GM12801 (cell line): ENCODE measurements around the gene TAS1R3.

Experiments used
- TF ChIP-seq, protein P1 (sequence below): IDR thresholded peaks from one replicate; pipeline ENCODE4 v1.5.1; 2011; ENCODE audit warnings: control low read depth; ENCODE audit not compliant: insufficient read length; ENCODE audit errors: extremely low read depth

The TAS1R3 gene

DNA sequence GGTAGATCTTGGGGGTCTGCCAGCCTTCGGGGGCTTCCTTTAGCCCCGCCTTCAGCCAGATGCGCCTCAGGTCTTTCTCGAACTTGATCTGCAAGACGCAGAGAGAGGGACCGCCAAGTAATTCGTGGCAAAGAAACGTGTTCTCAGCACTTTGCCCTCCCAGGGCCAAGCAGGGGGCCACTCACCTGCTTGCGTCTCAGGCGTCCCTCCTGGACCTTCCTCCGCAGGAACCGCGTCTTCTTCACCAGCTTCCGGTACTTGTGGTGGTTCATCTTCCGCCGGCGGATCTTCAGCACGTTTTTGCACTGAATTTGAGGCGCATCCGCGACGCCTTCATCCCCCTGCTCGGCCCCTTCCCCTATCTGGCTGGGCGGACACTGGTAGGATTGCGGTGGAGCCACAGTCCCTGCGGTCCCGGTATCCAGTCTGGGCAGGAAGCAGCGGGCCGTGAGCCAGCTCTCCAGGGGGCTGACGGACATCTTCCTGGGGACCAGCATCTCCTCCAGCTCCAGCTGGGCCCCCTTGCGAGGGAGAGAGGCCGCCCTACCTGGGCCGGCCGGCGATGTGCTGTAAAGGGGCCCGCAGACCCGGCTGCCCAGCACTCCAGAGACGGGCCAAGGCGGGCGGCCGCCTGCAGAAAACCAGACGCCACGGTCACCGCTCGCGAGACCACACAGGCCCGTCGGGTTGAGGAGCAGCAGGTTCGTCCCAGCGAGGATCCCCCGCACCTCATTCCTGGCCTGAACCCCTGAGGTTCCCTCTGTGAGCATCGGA lies 42.9 kb downstream of the TAS1R3 start:
- TF ChIP-seq, protein P1, sequence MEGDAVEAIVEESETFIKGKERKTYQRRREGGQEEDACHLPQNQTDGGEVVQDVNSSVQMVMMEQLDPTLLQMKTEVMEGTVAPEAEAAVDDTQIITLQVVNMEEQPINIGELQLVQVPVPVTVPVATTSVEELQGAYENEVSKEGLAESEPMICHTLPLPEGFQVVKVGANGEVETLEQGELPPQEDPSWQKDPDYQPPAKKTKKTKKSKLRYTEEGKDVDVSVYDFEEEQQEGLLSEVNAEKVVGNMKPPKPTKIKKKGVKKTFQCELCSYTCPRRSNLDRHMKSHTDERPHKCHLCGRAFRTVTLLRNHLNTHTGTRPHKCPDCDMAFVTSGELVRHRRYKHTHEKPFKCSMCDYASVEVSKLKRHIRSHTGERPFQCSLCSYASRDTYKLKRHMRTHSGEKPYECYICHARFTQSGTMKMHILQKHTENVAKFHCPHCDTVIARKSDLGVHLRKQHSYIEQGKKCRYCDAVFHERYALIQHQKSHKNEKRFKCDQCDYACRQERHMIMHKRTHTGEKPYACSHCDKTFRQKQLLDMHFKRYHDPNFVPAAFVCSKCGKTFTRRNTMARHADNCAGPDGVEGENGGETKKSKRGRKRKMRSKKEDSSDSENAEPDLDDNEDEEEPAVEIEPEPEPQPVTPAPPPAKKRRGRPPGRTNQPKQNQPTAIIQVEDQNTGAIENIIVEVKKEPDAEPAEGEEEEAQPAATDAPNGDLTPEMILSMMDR = no peak

DNA sequence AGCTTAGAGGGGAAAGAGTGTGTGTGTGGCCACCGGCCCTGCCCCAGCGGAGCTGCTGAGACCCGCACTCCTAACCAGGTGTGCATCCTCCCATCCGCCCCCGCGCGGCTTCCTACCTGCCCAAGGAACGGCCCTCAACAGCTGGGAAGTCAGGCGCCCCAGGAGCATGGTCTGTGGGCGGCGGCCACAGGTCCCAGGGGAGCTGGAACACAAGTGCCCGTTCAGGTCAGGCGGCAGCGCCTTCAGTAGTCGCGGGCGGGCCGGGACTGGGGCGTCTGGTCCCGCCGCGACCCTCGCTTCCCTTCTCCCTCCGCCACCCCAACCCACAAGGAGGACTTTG lies 43.5 kb downstream of the TAS1R3 start:
- TF ChIP-seq, protein P1 = no peak

DNA sequence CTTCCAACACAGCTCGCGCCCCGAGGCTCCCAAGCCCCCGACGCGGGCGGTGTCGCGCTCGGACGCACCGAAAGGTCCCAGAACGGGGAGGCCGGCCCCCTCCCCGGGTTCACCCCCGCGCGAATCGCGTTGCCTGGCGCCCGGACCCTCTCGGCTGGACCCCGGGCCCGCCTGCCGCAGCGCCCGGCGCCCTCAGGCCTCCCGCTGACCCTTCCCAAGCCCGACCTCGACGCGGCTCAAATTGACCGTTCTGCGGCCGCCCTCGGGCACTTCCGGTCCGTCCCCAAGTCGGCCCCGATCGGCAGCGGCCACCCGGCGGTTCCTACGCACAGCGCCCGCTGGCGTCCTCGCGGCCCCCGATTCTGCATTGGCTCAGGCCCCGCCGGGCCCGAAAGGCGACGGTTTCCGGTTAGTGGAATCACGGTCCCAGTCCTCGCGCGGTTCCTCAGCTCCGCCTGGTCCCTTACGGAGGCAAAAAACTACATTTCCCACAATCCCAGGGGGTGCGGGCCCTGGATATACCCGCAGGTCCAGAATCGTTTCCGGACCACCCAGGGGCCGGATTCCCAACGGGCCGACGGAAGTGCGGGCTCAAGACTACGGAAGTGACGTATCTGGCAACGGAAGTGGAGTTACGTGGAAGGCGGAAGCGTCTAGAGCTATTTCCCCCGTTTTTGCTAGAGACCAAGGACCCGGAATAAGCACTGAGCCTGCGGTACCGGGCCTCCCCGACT lies 44.0 kb downstream of the TAS1R3 start, which contains the start of gene AURKAIP1:
TSS of gene AURKAIP1 (minus strand) at position 279 of the 734 bp plus-strand sequence. CDS start 451 bp downstream, outside the sequence.
- TF ChIP-seq, protein P1 = no peak

DNA sequence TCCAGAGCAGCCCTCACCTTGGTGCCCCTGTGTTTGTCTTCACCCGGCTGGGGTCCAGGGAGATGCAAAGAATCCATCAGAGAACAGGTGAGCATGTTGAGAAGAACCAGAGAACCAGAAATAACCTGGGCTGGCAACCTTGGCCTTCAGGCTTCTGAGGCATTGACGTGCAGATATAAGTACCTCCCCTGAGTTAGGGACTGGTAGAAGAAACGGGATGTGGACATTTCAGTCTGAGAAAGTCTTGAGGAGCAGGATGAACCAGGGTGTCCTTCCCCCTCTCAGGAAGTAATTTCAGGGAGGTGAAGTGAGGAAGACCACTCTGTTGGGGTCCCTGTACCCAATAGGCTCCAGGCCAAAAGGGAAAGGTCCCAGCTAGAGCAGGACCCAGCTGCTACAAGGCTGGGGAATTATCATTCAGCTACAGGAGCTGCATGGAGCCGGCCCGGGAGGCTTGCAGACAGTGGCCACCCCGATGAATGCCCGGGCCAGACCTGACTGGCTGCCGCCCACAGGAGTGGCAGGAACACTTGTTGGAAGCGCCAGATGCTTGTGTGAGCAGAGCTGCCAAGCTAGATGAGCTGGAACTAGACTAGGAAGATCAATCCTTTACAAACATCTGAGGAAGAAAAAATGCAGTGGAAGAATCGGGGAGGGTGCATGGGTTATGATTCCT lies 45.6 kb downstream of the TAS1R3 start:
- TF ChIP-seq, protein P1 = no peak

DNA sequence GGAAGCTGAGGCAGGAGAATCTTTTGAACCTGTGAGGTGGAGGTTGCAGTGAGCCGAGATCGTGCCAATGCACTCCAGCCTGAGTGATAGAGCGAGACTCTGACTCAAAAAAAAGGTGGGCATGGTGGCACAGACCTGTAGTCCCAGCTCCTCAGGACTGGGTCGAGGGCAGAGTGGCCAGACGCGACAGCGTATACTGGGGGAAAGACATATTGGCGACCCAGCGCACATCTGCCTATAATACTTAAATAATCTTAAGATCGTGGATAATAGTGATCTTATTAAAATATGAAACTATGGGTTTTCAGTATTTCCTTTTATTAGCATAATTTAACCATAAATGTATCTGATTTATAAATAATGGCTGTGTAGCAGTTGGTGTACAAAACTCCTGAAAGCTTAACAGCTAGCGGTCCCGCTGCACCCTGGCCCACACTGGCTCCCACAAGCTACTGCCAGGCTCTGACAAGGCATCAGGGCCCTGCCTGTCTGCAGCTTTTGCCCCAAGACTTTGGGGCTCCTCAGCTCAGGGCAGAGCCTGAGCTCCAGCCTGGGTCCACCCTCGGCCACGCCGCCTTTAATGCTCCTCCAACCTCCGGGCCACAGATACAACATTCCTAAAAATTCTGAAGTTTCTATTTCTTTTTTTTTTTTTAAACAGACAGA lies 46.6 kb downstream of the TAS1R3 start:
- TF ChIP-seq, protein P1 = no peak

DNA sequence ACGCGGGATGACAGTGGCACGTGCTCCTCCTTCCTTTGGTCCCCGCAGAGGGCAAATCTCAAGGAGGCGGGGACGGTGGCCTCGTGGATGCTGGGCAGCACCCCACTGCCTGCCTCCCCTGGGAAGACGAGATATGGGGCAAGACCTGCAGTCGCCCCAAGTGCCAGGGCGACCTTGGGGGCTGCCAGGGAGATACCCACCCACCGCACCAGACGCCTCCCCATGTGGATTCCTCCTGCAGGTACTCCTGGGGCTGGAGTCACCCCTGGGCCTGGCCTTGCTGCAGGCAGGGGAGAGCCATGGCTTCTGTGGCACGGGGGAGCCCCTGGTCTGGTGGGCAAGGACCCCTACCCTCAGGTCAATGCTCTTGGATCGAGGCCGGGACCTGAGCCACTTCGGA lies 49.8 kb downstream of the TAS1R3 start:
- TF ChIP-seq, protein P1 = no peak

DNA sequence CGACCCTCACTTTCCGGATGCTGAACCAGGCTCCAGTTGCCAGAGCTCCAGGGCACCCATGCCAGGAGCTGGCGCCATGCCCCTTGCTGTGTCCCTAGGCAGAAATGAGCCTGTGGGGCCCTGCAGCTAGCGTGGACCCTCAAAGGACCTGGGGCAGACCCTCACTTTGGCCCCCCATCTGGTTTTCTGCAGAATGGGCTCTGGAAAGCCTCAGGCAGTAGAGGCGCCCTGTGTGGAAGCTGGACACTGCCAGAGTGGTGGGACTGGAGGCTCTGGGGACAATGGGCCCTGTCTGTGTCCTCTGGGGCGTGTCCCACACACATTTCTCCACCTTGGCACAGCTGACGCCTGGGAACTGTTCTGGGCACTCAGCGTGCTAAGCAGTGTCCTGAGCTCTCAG lies 50.2 kb downstream of the TAS1R3 start:
- TF ChIP-seq, protein P1 = no peak
